Esophagus squamous epithelium (tissue), 4 donors: ENCODE measurements around the gene ABHD13.

Source experiments
- CTCF ChIP-seq, 6 experiments: fragments of 450-650 bp in 4 of 6; fragments of 200-600 bp in 2 of 6; sonication (generic) in 2 of 6; IDR thresholded peaks; one replicate each; pipeline ENCODE4 v1.5.1; 2016 to 2019; ENCODE audit warnings: antibody characterized with exemption in 6 of 6, mild to moderate bottlenecking in 4 of 6, moderate library complexity in 4 of 6
- POLR2A ChIP-seq, 4 donors: fragments of 450-650 bp; IDR thresholded peaks; one replicate each; pipeline ENCODE4 v1.6.1; 2017; ENCODE audit warnings: antibody characterized with exemption in 4 of 4, mild to moderate bottlenecking in 4 of 4, moderate library complexity in 3 of 4

GRCh38 chr13:108225440-108225839 is 7.2 kb downstream of the ABHD13 start:
- TF ChIP-seq CTCF (IDR thresholded peaks at IDR 0.05) = no peak
- no peak for TF ChIP-seq POLR2A (IDR thresholded peaks at IDR 0.05)
